Stomach (tissue), 9 donors: ENCODE measurements around the gene KIAA1210. TPM values are rescaled to one million over a fixed set of nuclear protein-coding genes. Genes with fewer than 3 reads are reported as not detected.
"Not testable (repeated sequence)": the region's sequence is repeated elsewhere in the genome, so short reads cannot be mapped to it uniquely, and the experiment has no call there.

Source experiments
- DNase-seq, 2 donors: peaks; one replicate each; pipeline versions ENCODE4 v3.0.0 to v3.0.0-alpha.2; 2013 to 2019
- H3K27ac ChIP-seq, 5 donors: fragments of 200-600 bp in 4 of 5; sonication (generic) in 4 of 5; one replicate each; pipeline ENCODE4 v1.5.1; 2013 to 2019; ENCODE audit warnings: mild to moderate bottlenecking in 1 of 5, moderate library complexity in 1 of 5
- H3K27me3 ChIP-seq, 3 donors: fragments of 200-600 bp; sonication (generic); one replicate each; pipeline ENCODE4 v1.5.1; 2017 to 2019; ENCODE audit warnings: mixed run types in 1 of 3
- H3K36me3 ChIP-seq, 4 donors: fragments of 200-600 bp; sonication (generic); 1 replicate in 3 of 4; 2 replicates in 1 of 4; pipeline ENCODE4 v1.5.1; 2016 to 2019
- H3K4me1 ChIP-seq, 4 donors: fragments of 200-600 bp; sonication (generic); one replicate each; pipeline ENCODE4 v1.5.1; 2016 to 2019
- H3K4me3 ChIP-seq, 4 donors: fragments of 200-600 bp; sonication (generic) in 3 of 4; one replicate each; pipeline ENCODE4 v1.5.1; 2016 to 2019; ENCODE audit warnings: mild to moderate bottlenecking in 1 of 4
- H3K9me3 ChIP-seq, 4 donors: fragments of 200-600 bp; sonication (generic); one replicate each; pipeline ENCODE4 v1.5.1; 2016 to 2019
- CTCF ChIP-seq, 7 experiments: fragments of 450-650 bp in 4 of 7; fragments of 200-600 bp in 3 of 7; sonication (generic) in 3 of 7; IDR thresholded peaks; one replicate each; pipeline ENCODE4 v1.5.1; 2016 to 2019; ENCODE audit warnings: antibody characterized with exemption in 7 of 7, control low read depth in 2 of 7, mild to moderate bottlenecking in 1 of 7
- EP300 ChIP-seq: sonication (generic); formaldehyde crosslinking; IDR thresholded peaks from one replicate; pipeline ENCODE4 v1.6.1; 2017; ENCODE audit warnings: antibody characterized with exemption
- POLR2A ChIP-seq, 4 donors: fragments of 450-650 bp; IDR thresholded peaks; one replicate each; pipeline ENCODE4 v1.6.1; 2016; ENCODE audit warnings: antibody characterized with exemption in 4 of 4, control low read depth in 2 of 4, mild to moderate bottlenecking in 1 of 4, moderate library complexity in 1 of 4
- POLR2AphosphoS5 ChIP-seq, 3 donors: sonication (generic); formaldehyde crosslinking; IDR thresholded peaks; one replicate each; pipeline ENCODE4 v1.6.1; 2016; ENCODE audit warnings: antibody characterized with exemption in 3 of 3
- WGBS, 5 donors: extraction: QIAGEN DNeasy Blood & Tissue Kit in 3 of 5; methylation state at CpG; one replicate each; pipeline versions ENCODE4 v1.1.5 to v1.1.7; 2013 to 2018; 5-methylcytosine and 5-hydroxymethylcytosine counted together
- intact Hi-C: fragments of 100-400 bp; cut with DNase I; formaldehyde crosslinking; loops from one replicate; pipeline ENCODE4 v1.15.1; 2023; ENCODE audit warnings: low total_unique reads
- polyA plus RNA-seq, 3 donors: library from polyadenylated mRNA; stranded (reverse); fragments of 200-250 nt; gene quantifications; one replicate each; pipeline ENCODE4 v1.2.3, GENCODE V29; 2013
- total RNA-seq, 5 donors: library from RNA; depleted of rRNA; stranded (reverse); fragments of >200 nt; gene quantifications; one replicate each; pipeline versions ENCODE4 v1.1.0 to v1.2.3, GENCODE V29; 2014 to 2016
- donor health status: healthy with polysubstance abuse.
- donor health status: Bipolar disorder and iron deficiency.
- donor health status: healthy.

Gene KIAA1210
- total and polyA plus RNA-seq, 8 donors: 44.3 TPM; not detected in 7

GRCh38 chrX:119036107-119037029 is 91.2 kb downstream of the KIAA1210 start:
- 50 to 60% (median 56%) methylated on average over 3 to 4 of the region's 4 CpGs for WGBS, 5 donors
- intact Hi-C loops: no loop called here

GRCh38 chrX:119030990-119031389 is 96.6 kb downstream of the KIAA1210 start:
- H3K9me3 ChIP-seq: peaks cover 0 to 12% (median 3%) of the 10 kb centered on the region in 4 donors
- TF ChIP-seq POLR2A (IDR thresholded peaks at IDR 0.05) (no peak), POLR2AphosphoS5 (IDR thresholded peaks at IDR 0.05) (no peak), CTCF (IDR thresholded peaks at IDR 0.05) (no peak), EP300 (no peak)
- intact Hi-C loops: no loop called here
- H3K27ac ChIP-seq: no peak overlapping the region
- no peaks in the 10 kb centered on the region for H3K36me3 ChIP-seq
- no peak overlapping the region for H3K4me3 ChIP-seq
- no peaks in the 10 kb centered on the region for H3K4me1 ChIP-seq
- H3K27me3 ChIP-seq: peaks cover 0 to 5% (median 0%) of the 10 kb centered on the region in 3 donors
- no peak for DNase-seq

More at GRCh38 chrX:119036107-119037029, 91.2 kb downstream of the KIAA1210 start:
- Histone ChIP-seq H3K27ac (peak overlapping the region in 3 of 5 donors; percentile 11 to 60 (median 37)), H3K4me1 (peaks cover 0 to 12% (median 8%) of the 10 kb centered on the region in 4 donors), H3K36me3 (no peaks in the 10 kb centered on the region), H3K9me3 (peaks cover 0 to 12% (median 3%) of the 10 kb centered on the region in 4 donors), H3K27me3 (peaks cover 0 to 5% (median 0%) of the 10 kb centered on the region in 3 donors), H3K4me3 (no peak overlapping the region)
- DNase-seq: peak in 1 of 2 donors; percentile 25
- no peak for TF ChIP-seq CTCF (IDR thresholded peaks at IDR 0.05)
- no peak for TF ChIP-seq POLR2AphosphoS5 (IDR thresholded peaks at IDR 0.05)
- no peak for TF ChIP-seq POLR2A (IDR thresholded peaks at IDR 0.05)
- TF ChIP-seq EP300: no peak

GRCh38 chrX:119029656-119030055 is 98.0 kb downstream of the KIAA1210 start:
- intact Hi-C loops, DNase-seq, H3K4me1 ChIP-seq, H3K36me3 ChIP-seq, H3K27ac ChIP-seq, H3K27me3 ChIP-seq, H3K4me3 ChIP-seq: not testable (repeated sequence)
- 71 to 99% (median 96%) methylated on average over 8 to 10 of the region's 10 CpGs; no CpG with 5 or more reads in 1 of the 5 donors for WGBS, 5 donors
- peaks cover 0 to 12% (median 3%) of the 10 kb centered on the region in 4 donors for H3K9me3 ChIP-seq

- WGBS, 5 donors: 44 to 100% (median 65%) methylated on average over 1 of the region's 1 CpG
- no peak for DNase-seq
- Histone ChIP-seq H3K27ac (no peak overlapping the region), H3K36me3 (no peaks in the 10 kb centered on the region), H3K4me1 (no peaks in the 10 kb centered on the region), H3K4me3 (no peak overlapping the region), H3K27me3 (peaks cover 0 to 5% (median 0%) of the 10 kb centered on the region in 3 donors), H3K9me3 (peaks cover 0 to 6% (median 2%) of the 10 kb centered on the region in 4 donors)
- intact Hi-C loops: no loop called here
- TF ChIP-seq EP300: no peak
- TF ChIP-seq POLR2AphosphoS5 (IDR thresholded peaks at IDR 0.05): no peak
- no peak for TF ChIP-seq CTCF (IDR thresholded peaks at IDR 0.05)
- TF ChIP-seq POLR2A (IDR thresholded peaks at IDR 0.05): no peak
Measured at GRCh38 chrX:119028733-119029330, 98.8 kb downstream of the KIAA1210 start.

Other genes with a start within 250 kb of the KIAA1210 start
- 10 to 100 TPM in 2 of 5 donors, 1 to 10 TPM in 3; 1.2 to 79.1 (median 8.5) TPM for gene LONRF3, start 153.2 kb downstream of the KIAA1210 start, total RNA-seq
- 1 to 10 TPM in 2 of 3 donors, under 1 TPM in 1; 0.55 to 5.5 (median 3.2) TPM for gene LONRF3, start 153.2 kb downstream of the KIAA1210 start, polyA plus RNA-seq
- gene CT47C1, start 54.8 kb downstream of the KIAA1210 start, total RNA-seq: not detected
- gene CT47C1, start 54.8 kb downstream of the KIAA1210 start, polyA plus RNA-seq: not detected
- gene PGRMC1, start 108.5 kb upstream of the KIAA1210 start, total RNA-seq: 100 to 1,000 TPM in 1 of 5 donors, 10 to 100 TPM in 3, 1 to 10 TPM in 1; 9.8 to 198 (median 52.7) TPM
- gene PGRMC1, start 108.5 kb upstream of the KIAA1210 start, polyA plus RNA-seq: 10 to 100 TPM; 33.9 to 52.7 (median 35.4) TPM